Sigmoid colon (tissue), 4 donors: ENCODE results near the gene RAPGEF5.

Experiments used
- EP300 ChIP-seq, 4 donors: sonication (generic); formaldehyde crosslinking; IDR thresholded peaks; one replicate each; pipeline ENCODE4 v1.6.1; 2017; ENCODE audit warnings: antibody characterized with exemption in 4 of 4
- POLR2A ChIP-seq, 2 donors: fragments of 450-650 bp; IDR thresholded peaks; one replicate each; pipeline ENCODE4 v1.6.1; 2016; ENCODE audit warnings: antibody characterized with exemption in 2 of 2, mild to moderate bottlenecking in 2 of 2, moderate library complexity in 2 of 2
- POLR2AphosphoS5 ChIP-seq, 4 donors: sonication (generic); formaldehyde crosslinking; IDR thresholded peaks; one replicate each; pipeline ENCODE4 v1.6.1; 2017; ENCODE audit warnings: antibody characterized with exemption in 4 of 4
- TF ChIP-seq, protein P1 (sequence below), 4 experiments: fragments of 450-650 bp in 3 of 4; fragments of 200-600 bp in 1 of 4; IDR thresholded peaks; one replicate each; pipeline ENCODE4 v1.5.1; 2016 to 2019; ENCODE audit warnings: antibody characterized with exemption in 4 of 4, mild to moderate bottlenecking in 3 of 4, moderate library complexity in 2 of 4

DNA sequence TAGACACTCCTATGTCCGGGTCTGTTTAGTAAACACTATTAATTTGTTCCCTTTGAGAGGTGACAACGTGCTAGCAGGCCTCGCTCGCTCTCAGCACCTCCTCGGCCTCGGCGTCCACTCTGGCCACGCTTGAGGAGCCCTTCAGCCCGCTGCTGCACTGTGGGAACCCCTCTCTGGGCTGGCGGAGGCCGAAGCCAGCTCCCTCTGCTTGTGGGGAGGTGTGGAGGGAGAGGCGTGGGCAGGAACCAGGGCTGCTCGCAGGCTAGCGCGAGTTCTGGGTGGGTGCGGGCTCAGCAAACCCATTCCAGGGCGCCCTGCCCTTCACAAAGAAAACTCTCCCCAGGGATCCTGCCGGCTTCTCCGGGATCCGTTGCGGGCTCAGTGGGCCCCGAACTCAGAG lies 266.8 kb downstream of the RAPGEF5 start:
- TF ChIP-seq, protein P1, sequence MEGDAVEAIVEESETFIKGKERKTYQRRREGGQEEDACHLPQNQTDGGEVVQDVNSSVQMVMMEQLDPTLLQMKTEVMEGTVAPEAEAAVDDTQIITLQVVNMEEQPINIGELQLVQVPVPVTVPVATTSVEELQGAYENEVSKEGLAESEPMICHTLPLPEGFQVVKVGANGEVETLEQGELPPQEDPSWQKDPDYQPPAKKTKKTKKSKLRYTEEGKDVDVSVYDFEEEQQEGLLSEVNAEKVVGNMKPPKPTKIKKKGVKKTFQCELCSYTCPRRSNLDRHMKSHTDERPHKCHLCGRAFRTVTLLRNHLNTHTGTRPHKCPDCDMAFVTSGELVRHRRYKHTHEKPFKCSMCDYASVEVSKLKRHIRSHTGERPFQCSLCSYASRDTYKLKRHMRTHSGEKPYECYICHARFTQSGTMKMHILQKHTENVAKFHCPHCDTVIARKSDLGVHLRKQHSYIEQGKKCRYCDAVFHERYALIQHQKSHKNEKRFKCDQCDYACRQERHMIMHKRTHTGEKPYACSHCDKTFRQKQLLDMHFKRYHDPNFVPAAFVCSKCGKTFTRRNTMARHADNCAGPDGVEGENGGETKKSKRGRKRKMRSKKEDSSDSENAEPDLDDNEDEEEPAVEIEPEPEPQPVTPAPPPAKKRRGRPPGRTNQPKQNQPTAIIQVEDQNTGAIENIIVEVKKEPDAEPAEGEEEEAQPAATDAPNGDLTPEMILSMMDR (IDR thresholded peaks at IDR 0.05), result no peak
- TF ChIP-seq EP300 (IDR thresholded peaks at IDR 0.05) (no peak), POLR2A (IDR thresholded peaks at IDR 0.05) (no peak), POLR2AphosphoS5 (IDR thresholded peaks at IDR 0.05) (no peak)
